ENCODE data around the gene FBXO48.

GRCh38 chr2:68501768-68502167, 34.7 kb upstream of the FBXO48 start:
- TF ChIP-seq CTCF (conservative IDR thresholded peaks at IDR 0.05; ENCODE audit: low read length) (no peak), EZH2phosphoT487 (IDR thresholded peaks at IDR 0.05; ENCODE audit: borderline replicate concordance) (no peak)
